H1 (cell line): ENCODE measurements around the gene AIFM1. TPM values are rescaled to one million over a fixed set of nuclear protein-coding genes. Genes with fewer than 3 reads are reported as not detected.

Experiments used
- EP300 ChIP-seq, 2 experiments: IDR thresholded peaks; 1 replicate in 1 of 2; 2 replicates in 1 of 2; pipeline ENCODE4 v1.6.1; 2011 to 2012; ENCODE audit warnings: low read depth in 2 of 2, low read length in 2 of 2, mild to moderate bottlenecking in 2 of 2, borderline replicate concordance in 1 of 2, inconsistent platforms in 1 of 2, moderate library complexity in 1 of 2
- RAD21 ChIP-seq, 2 experiments: IDR thresholded peaks in 1 of 2; conservative IDR thresholded peaks in 1 of 2; 2 replicates each; pipeline ENCODE4 v1.6.1; 2011; ENCODE audit warnings: low read depth in 2 of 2, low read length in 2 of 2, improper control_type of control experiment in 1 of 2, inconsistent platforms in 1 of 2, mild to moderate bottlenecking in 1 of 2, moderate library complexity in 1 of 2
- SAP30 ChIP-seq: fragments of 300-600 bp; sonication (generic); IDR thresholded peaks from 2 replicates; pipeline ENCODE4 v1.7.1; 2012; ENCODE audit warnings: low read length, moderate library complexity, mild to moderate bottlenecking, inconsistent platforms; ENCODE audit not compliant: insufficient read depth, insufficient replicate concordance
- SIRT6 ChIP-seq: IDR thresholded peaks from one replicate; pipeline ENCODE4 v1.7.1; 2012; ENCODE audit warnings: low read length, inconsistent platforms
- SUZ12 ChIP-seq: fragments of 200-600 bp; sonication (generic); IDR thresholded peaks from 2 replicates; pipeline ENCODE4 v1.6.1; 2012; ENCODE audit warnings: mild to moderate bottlenecking, inconsistent platforms, low read length, moderate library complexity, mixed read lengths
- TAF7 ChIP-seq: optimal IDR thresholded peaks from 2 replicates; pipeline ENCODE3; 2011; ENCODE audit warnings: low read depth, mild to moderate bottlenecking, inconsistent platforms, low read length, moderate library complexity, borderline replicate concordance
- polyA plus RNA-seq, 7 experiments: library from polyadenylated mRNA; depleted of rRNA in 3 of 7; stranded (reverse) in 5 of 7; unstranded in 2 of 7; fragments of >200 nt in 5 of 7; fragments of 200-250 nt in 2 of 7; gene quantifications; 1 replicate in 5 of 7; 2 replicates in 1 of 7; 4 replicates in 1 of 7; pipeline versions ENCODE4 v1.2.1 to v1.2.3, GENCODE V29; 2011 to 2013; ENCODE audit warnings: missing spikeins in 2 of 7, mixed read lengths in 2 of 7
- total RNA-seq: library from RNA; stranded (reverse); fragmentation: NEBNext Ultra II Directional; extraction: Animal tissue kit (Norgen Biotek cat#: 25700); gene quantifications from 2 replicates; pipeline ENCODE4 v1.2.1, GENCODE V29; 2021
- TF ChIP-seq, protein P1 (sequence below): fragments of 300-600 bp; sonication (generic); IDR thresholded peaks from 2 replicates; pipeline ENCODE4 v1.7.1; 2012; ENCODE audit warnings: low read length, moderate library complexity, mild to moderate bottlenecking, inconsistent platforms; ENCODE audit not compliant: insufficient replicate concordance
- TF ChIP-seq, protein P2 (sequence below): IDR thresholded peaks from 2 replicates; pipeline ENCODE4 v1.6.1; 2012; ENCODE audit warnings: inconsistent platforms

The AIFM1 gene
- total and polyA plus RNA-seq, 2 of the 8 experiments (the other 6 are each of a cell fraction or from before 2014, with no cell fraction given), result 34.1 to 55.4 TPM

DNA sequence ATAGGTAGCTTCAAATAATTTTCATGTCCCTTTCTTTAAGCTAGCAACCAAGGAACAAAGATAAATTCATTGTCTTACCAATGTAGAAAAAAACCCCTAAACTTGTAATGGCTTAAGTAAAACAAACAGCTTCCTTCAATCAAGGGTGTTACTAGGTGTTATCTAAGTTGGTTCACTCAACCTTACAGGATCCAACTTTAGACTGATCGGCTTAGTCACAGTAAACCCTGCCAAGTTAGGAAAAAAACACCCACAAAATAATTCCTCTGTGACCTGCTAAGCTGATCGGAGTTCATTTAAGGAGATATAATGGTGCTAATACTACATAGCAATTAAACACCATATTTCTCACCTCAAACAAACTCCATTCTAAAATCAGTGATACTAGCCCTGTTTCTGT lies 10.1 kb downstream of the AIFM1 start (continued):
- TF ChIP-seq, protein P1, sequence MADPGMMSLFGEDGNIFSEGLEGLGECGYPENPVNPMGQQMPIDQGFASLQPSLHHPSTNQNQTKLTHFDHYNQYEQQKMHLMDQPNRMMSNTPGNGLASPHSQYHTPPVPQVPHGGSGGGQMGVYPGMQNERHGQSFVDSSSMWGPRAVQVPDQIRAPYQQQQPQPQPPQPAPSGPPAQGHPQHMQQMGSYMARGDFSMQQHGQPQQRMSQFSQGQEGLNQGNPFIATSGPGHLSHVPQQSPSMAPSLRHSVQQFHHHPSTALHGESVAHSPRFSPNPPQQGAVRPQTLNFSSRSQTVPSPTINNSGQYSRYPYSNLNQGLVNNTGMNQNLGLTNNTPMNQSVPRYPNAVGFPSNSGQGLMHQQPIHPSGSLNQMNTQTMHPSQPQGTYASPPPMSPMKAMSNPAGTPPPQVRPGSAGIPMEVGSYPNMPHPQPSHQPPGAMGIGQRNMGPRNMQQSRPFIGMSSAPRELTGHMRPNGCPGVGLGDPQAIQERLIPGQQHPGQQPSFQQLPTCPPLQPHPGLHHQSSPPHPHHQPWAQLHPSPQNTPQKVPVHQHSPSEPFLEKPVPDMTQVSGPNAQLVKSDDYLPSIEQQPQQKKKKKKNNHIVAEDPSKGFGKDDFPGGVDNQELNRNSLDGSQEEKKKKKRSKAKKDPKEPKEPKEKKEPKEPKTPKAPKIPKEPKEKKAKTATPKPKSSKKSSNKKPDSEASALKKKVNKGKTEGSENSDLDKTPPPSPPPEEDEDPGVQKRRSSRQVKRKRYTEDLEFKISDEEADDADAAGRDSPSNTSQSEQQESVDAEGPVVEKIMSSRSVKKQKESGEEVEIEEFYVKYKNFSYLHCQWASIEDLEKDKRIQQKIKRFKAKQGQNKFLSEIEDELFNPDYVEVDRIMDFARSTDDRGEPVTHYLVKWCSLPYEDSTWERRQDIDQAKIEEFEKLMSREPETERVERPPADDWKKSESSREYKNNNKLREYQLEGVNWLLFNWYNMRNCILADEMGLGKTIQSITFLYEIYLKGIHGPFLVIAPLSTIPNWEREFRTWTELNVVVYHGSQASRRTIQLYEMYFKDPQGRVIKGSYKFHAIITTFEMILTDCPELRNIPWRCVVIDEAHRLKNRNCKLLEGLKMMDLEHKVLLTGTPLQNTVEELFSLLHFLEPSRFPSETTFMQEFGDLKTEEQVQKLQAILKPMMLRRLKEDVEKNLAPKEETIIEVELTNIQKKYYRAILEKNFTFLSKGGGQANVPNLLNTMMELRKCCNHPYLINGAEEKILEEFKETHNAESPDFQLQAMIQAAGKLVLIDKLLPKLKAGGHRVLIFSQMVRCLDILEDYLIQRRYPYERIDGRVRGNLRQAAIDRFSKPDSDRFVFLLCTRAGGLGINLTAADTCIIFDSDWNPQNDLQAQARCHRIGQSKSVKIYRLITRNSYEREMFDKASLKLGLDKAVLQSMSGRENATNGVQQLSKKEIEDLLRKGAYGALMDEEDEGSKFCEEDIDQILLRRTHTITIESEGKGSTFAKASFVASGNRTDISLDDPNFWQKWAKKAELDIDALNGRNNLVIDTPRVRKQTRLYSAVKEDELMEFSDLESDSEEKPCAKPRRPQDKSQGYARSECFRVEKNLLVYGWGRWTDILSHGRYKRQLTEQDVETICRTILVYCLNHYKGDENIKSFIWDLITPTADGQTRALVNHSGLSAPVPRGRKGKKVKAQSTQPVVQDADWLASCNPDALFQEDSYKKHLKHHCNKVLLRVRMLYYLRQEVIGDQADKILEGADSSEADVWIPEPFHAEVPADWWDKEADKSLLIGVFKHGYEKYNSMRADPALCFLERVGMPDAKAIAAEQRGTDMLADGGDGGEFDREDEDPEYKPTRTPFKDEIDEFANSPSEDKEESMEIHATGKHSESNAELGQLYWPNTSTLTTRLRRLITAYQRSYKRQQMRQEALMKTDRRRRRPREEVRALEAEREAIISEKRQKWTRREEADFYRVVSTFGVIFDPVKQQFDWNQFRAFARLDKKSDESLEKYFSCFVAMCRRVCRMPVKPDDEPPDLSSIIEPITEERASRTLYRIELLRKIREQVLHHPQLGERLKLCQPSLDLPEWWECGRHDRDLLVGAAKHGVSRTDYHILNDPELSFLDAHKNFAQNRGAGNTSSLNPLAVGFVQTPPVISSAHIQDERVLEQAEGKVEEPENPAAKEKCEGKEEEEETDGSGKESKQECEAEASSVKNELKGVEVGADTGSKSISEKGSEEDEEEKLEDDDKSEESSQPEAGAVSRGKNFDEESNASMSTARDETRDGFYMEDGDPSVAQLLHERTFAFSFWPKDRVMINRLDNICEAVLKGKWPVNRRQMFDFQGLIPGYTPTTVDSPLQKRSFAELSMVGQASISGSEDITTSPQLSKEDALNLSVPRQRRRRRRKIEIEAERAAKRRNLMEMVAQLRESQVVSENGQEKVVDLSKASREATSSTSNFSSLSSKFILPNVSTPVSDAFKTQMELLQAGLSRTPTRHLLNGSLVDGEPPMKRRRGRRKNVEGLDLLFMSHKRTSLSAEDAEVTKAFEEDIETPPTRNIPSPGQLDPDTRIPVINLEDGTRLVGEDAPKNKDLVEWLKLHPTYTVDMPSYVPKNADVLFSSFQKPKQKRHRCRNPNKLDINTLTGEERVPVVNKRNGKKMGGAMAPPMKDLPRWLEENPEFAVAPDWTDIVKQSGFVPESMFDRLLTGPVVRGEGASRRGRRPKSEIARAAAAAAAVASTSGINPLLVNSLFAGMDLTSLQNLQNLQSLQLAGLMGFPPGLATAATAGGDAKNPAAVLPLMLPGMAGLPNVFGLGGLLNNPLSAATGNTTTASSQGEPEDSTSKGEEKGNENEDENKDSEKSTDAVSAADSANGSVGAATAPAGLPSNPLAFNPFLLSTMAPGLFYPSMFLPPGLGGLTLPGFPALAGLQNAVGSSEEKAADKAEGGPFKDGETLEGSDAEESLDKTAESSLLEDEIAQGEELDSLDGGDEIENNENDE, result no peak
- TF ChIP-seq SAP30 (no peak), RAD21 (IDR thresholded peaks at IDR 0.05 in 1 of 2, conservative IDR thresholded peaks at IDR 0.05 in 1 of 2; ENCODE audit: low read depth in 2 of 2, low read length in 2 of 2) (no peak), SUZ12 (no peak), SIRT6 (no peak), EP300 (IDR thresholded peaks at IDR 0.05; ENCODE audit: borderline replicate concordance in 1 of 2, low read depth in 2 of 2, low read length in 2 of 2) (no peak), TAF7 (no peak)
- TF ChIP-seq, protein P2, sequence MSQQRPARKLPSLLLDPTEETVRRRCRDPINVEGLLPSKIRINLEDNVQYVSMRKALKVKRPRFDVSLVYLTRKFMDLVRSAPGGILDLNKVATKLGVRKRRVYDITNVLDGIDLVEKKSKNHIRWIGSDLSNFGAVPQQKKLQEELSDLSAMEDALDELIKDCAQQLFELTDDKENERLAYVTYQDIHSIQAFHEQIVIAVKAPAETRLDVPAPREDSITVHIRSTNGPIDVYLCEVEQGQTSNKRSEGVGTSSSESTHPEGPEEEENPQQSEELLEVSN, result no peak
- TF ChIP-seq, all 59 proteins: peak for 0
